HUES64 (cell line): ENCODE results near the gene MPDU1.
A peak's percentile ranks its signal among the peaks of the same experiment; 100 is the strongest.

Experiments
- H3K27ac ChIP-seq: 2 replicates; pipeline ENCODE4 v1.7.0; 2013; ENCODE audit warnings: low read depth, low read length, inconsistent platforms
- H3K27me3 ChIP-seq: 2 replicates; pipeline ENCODE4 v1.6.1; 2013; ENCODE audit warnings: mild to moderate bottlenecking, low read length; ENCODE audit not compliant: insufficient read depth
- H3K36me3 ChIP-seq: 2 replicates; pipeline ENCODE4 v1.6.1; 2013; ENCODE audit warnings: mild to moderate bottlenecking, low read length; ENCODE audit not compliant: insufficient read depth
- H3K4me1 ChIP-seq: 2 replicates; pipeline ENCODE4 v1.6.1; 2013; ENCODE audit warnings: mild to moderate bottlenecking, low read length, moderate library complexity; ENCODE audit not compliant: insufficient read depth
- H3K4me3 ChIP-seq: 2 replicates; pipeline ENCODE4 v1.5.1; 2013; ENCODE audit warnings: mild to moderate bottlenecking, low read length, moderate library complexity
- H3K9ac ChIP-seq: 2 replicates; pipeline ENCODE4 v1.6.1; 2013; ENCODE audit warnings: mild to moderate bottlenecking, low read depth, low read length
- H3K9me3 ChIP-seq: 2 replicates; pipeline ENCODE4 v1.6.1; 2013; ENCODE audit warnings: low read depth, low read length; ENCODE audit not compliant: insufficient read depth
- WGBS: fragments of 150-250, 120-280 bp; methylation state at CpG from one replicate; pipeline ENCODE4 v1.1.7; 2013; ENCODE audit warnings: missing lambda C conversion rate; 5-methylcytosine and 5-hydroxymethylcytosine counted together

The MPDU1 gene

DNA sequence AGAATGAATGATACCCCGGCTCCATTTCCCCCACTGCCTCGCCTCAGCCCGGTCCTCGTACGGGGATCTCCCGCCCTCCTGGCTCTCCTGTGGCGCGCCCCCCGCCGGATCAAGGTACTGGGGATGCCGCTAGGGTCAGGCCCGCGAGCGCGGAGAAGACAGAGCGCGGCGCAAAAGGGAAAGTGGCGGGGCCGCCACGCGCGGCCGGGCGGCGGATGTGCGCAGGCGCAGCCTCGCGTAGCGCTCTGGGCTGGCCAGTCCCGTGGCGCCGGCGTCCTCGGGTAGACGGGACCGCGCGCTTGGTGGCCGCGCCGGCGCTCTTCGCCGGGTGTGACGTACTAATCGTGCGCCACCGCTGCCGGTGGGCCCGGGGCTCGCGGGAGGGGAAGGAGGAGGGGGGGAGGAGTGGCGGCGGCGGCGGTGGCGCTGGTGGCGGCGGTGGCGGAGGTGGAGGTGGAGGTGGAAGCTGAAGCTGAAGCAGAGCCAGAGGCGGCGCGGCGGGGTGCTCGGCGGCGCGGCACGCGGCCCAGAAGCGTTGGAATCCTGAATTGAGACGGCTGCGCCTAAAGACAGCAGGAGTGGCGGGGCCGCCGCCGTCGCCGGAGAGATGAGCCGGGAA, 22.0 kb upstream of the MPDU1 start, which contains the start of gene SENP3:
TSS of gene SENP3 (plus strand) at position 331 of the 619 bp plus-strand sequence. CDS start 1,158 bp downstream, outside the sequence.
- Histone ChIP-seq H3K9me3 (no peaks in the 10 kb centered on the region), H3K4me3 (peak within 1 kb of the TSS; percentile 70), H3K27ac (peak within 1 kb of the TSS; percentile 84), H3K36me3 (peaks cover 30% of the 10 kb centered on the region), H3K4me1 (peaks cover 38% of the 10 kb centered on the region), H3K27me3 (no peaks in the 10 kb centered on the region), H3K9ac (peak within 1 kb of the TSS; percentile 82)
- under 1% methylated on average over 82 of the region's 82 CpGs for WGBS

DNA sequence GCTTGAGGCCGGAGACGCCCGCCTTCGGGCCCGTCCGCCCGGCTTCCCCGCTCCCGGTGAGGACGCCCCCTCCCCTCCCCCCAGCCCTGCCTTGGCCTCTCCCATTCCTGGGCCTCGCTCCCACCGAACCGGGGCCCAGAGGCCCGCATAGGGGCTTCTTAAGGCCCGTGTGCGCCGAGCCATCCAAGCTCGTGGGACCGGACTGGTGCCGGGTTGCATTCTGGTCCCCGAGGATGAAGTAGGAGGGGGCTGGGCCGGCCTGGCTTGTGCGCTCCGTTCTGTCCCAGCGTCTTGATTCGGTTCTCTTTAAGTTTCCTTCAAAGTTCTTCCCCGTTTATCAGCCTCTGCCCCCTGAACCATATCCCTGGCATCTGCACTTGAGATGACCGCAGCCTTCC, 21.4 kb upstream of the MPDU1 start:
- Histone ChIP-seq H3K9me3 (no peaks in the 10 kb centered on the region), H3K4me1 (peaks cover 37% of the 10 kb centered on the region), H3K4me3 (peak overlapping the region; percentile 70), H3K27ac (peak overlapping the region; percentile 71; the same call in 1 of the 2 replicates), H3K27me3 (no peaks in the 10 kb centered on the region), H3K9ac (peak overlapping the region; percentile 82), H3K36me3 (peaks cover 35% of the 10 kb centered on the region)
- WGBS = 1% methylated on average over 28 of the region's 28 CpGs

DNA sequence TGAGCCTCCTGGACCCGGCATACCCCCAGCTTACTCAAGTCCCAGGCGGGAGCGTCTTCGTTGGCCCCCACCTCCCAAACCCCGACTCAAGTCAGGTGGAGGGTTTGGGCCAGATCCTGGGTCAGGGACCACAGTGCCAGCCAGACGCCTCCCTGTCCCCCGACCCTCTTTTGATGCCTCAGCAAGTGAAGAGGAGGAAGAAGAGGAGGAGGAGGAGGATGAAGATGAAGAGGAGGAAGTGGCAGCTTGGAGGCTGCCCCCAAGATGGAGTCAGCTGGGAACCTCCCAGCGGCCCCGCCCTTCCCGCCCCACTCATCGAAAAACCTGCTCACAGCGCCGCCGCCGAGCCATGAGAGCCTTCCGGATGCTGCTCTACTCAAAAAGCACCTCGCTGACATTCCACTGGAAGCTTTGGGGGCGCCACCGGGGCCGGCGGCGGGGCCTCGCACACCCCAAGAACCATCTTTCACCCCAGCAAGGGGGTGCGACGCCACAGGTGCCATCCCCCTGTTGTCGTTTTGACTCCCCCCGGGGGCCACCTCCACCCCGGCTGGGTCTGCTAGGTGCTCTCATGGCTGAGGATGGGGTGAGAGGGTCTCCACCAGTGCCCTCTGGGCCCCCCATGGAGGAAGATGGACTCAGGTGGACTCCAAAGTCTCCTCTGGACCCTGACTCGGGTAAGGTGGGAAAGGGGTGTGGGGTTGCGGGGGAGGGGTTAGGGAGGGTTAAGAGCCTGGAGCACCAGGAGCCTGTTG, 20.4 kb upstream of the MPDU1 start:
- Histone ChIP-seq H3K4me3 (peak overlapping the region; percentile 70), H3K4me1 (peaks cover 26% of the 10 kb centered on the region), H3K27ac (no peak overlapping the region; the same call in 1 of the 2 replicates), H3K9me3 (no peaks in the 10 kb centered on the region), H3K27me3 (no peaks in the 10 kb centered on the region), H3K36me3 (peaks cover 42% of the 10 kb centered on the region), H3K9ac (no peak overlapping the region)
- WGBS = 94% methylated on average over 30 of the region's 30 CpGs

GRCh38 chr17:7569571-7569970, 14.1 kb upstream of the MPDU1 start:
- Histone ChIP-seq H3K4me3 (no peak overlapping the region), H3K4me1 (peaks cover 8% of the 10 kb centered on the region), H3K27me3 (no peaks in the 10 kb centered on the region), H3K27ac (no peak overlapping the region), H3K9me3 (no peaks in the 10 kb centered on the region), H3K36me3 (peaks cover 72% of the 10 kb centered on the region), H3K9ac (no peak overlapping the region)
- WGBS = 97% methylated on average over 5 of the region's 5 CpGs

DNA sequence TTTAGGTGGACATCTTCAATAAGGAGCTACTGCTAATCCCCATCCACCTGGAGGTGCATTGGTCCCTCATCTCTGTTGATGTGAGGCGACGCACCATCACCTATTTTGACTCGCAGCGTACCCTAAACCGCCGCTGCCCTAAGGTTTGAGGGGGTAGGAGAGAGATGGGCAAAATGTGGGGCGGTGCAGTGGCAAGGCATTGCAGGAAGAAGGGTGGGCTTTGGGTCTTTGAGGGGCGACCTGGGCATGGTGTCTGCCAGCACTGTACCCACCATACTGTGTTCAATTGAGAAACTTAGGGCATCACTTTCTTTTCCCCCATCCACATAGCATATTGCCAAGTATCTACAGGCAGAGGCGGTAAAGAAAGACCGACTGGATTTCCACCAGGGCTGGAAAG, 13.3 kb upstream of the MPDU1 start:
- no peak overlapping the region for H3K27ac ChIP-seq
- H3K36me3 ChIP-seq = peaks cover 72% of the 10 kb centered on the region
- no peak overlapping the region for H3K4me3 ChIP-seq
- H3K9me3 ChIP-seq = no peaks in the 10 kb centered on the region
- H3K4me1 ChIP-seq = peaks cover 16% of the 10 kb centered on the region
- H3K27me3 ChIP-seq = no peaks in the 10 kb centered on the region
- H3K9ac ChIP-seq = no peak overlapping the region
- WGBS = 95% methylated on average over 10 of the region's 10 CpGs

- no peaks in the 10 kb centered on the region for H3K27me3 ChIP-seq
- H3K9me3 ChIP-seq = no peaks in the 10 kb centered on the region
- peak overlapping the region; percentile 70 for H3K9ac ChIP-seq
- H3K4me1 ChIP-seq = peaks cover 20% of the 10 kb centered on the region
- WGBS = under 1% methylated on average over 11 of the region's 11 CpGs
- H3K4me3 ChIP-seq = peak overlapping the region; percentile 60
- peaks cover 72% of the 10 kb centered on the region for H3K36me3 ChIP-seq
- H3K27ac ChIP-seq = peak overlapping the region; percentile 67
Observed at GRCh38 chr17:7572338-7572587, 11.4 kb upstream of the MPDU1 start.

DNA sequence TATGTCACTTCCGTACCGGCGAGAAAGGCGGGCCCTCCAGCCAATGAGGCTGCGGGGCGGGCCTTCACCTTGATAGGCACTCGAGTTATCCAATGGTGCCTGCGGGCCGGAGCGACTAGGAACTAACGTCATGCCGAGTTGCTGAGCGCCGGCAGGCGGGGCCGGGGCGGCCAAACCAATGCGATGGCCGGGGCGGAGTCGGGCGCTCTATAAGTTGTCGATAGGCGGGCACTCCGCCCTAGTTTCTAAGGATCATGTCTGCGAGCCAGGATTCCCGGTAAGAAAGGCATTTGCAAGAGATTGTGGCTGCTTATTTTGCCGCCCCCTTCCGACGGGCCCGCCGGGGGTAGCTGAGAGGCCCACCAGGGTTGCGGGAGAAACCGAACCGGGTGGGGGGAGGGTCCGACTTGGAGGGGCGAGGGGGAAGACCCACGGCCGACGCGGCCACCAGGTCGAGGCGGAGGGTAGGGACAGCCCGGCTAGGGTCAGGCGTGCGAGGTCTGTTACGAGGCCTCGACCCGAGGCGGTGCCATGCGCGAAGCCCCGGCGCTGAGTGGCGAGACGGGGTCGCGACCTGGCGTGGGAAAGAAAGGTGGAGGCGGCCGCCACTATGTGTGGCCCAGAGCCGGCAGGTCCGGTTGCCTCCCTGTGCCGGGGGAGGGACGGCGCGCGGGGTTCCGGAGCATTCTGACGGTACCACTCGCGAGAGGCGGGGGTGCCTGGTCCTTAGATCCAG, 10.9 kb upstream of the MPDU1 start:
- no peaks in the 10 kb centered on the region for H3K27me3 ChIP-seq
- WGBS = under 1% methylated on average over 73 of the region's 73 CpGs

DNA sequence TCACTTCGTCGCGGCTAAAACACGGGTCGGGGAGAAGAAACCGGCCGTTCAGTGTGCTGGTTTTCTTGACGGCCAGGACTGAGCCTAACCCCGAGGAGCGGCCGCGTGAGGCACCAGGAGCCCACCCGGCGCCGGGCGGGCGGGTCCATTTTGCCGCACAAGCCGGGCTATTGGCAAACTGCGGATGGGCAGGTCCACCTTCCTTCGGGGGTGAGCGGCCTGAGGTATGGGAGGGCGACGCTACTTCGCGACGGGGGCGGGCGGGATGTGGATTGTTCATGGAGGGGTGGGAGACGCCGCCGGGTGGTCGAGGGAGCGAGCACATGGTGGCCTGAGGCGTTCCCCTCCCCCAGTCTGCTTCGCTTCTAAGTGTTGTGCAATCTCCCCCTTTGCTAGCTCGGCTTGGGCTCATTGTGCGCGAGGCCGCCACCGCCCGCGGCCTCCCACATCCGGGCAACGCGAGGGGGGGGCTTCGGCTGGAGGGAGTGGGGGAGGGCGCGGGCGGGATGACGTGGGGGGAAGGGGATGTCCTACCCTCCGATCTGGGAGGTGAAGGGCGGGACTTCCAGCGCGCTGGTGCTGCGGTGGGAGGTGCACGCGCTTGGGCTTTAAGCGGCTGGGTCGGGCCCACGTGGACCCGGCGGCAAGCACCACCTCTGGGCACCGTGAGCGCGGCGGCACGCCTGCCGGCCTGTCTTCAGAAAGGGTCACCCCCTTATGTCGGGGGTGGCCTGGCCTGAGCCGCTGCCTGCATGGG, 10.2 kb upstream of the MPDU1 start:
- Histone ChIP-seq H3K4me3 (peak overlapping the region; percentile 97), H3K9ac (peak overlapping the region; percentile 100), H3K36me3 (peaks cover 77% of the 10 kb centered on the region), H3K4me1 (peaks cover 20% of the 10 kb centered on the region), H3K27ac (peak overlapping the region; percentile 99), H3K9me3 (no peaks in the 10 kb centered on the region), H3K27me3 (no peaks in the 10 kb centered on the region)
- WGBS = under 1% methylated on average over 71 of the region's 71 CpGs

More for the DNA sequence above, 10.9 kb upstream of the MPDU1 start:
- peak overlapping the region; percentile 100 for H3K9ac ChIP-seq
- H3K4me3 ChIP-seq = peak overlapping the region; percentile 97
- no peaks in the 10 kb centered on the region for H3K9me3 ChIP-seq
- peak overlapping the region; percentile 99 for H3K27ac ChIP-seq
- peaks cover 72% of the 10 kb centered on the region for H3K36me3 ChIP-seq
- H3K4me1 ChIP-seq = peaks cover 20% of the 10 kb centered on the region

DNA sequence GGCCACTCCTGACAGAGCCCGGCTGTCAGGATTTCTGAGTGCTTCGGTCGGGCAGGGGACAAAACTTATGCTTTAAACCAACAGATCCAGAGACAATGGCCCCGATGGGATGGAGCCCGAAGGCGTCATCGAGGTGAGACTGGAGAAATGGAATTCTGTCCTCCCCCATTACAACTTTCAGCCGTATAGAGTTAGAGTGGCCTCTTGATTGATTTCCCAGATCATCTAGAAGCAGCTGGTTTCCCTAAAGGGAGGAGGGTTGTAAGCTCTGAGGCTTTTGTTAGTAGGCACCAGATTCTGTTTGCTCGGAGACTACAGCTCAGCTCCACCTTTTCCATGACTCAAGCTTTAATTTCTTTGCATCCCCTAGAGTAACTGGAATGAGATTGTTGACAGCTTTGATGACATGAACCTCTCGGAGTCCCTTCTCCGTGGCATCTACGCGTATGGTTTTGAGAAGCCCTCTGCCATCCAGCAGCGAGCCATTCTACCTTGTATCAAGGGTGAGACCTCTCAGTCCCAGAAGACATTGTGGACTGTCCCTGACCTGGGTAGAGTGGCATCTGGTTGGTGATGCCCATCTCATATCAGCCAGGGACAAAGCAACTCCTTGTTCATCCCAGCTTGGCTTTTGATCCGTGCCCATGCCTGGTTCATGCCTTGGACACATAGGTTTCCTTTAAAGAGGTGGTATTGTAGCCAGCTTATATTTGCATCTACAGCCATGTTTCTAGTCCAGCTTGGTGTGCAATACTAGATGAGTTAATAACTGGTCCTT, 9.3 kb upstream of the MPDU1 start:
- Histone ChIP-seq H3K4me1 (peaks cover 20% of the 10 kb centered on the region), H3K9ac (peak overlapping the region; percentile 100), H3K36me3 (peaks cover 75% of the 10 kb centered on the region), H3K4me3 (peak overlapping the region; percentile 97), H3K27ac (peak overlapping the region; percentile 99), H3K27me3 (no peaks in the 10 kb centered on the region), H3K9me3 (no peaks in the 10 kb centered on the region)
- WGBS = 41% methylated on average over 14 of the region's 15 CpGs

DNA sequence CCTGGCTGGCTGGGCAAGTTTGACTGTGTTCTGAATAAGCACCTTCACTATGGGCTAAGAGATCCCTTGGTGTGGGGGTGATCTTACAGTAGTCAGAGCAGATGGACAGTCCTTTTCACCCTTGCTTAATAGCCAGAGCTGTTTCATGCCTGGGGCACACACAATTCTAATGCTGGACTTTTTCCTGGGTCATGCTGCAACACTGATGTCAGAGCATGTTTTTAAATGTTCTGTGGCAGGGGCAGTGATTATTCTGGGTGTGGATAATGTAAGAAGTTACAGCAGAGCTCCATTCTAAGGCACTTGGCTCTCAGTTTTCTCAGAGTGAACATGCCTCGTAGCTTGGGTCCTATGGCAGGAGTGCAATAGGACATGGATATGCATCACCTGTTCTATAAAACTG, 8.2 kb upstream of the MPDU1 start:
- Histone ChIP-seq H3K27ac (peak overlapping the region; percentile 99; the same call in 1 of the 2 replicates), H3K4me1 (peaks cover 20% of the 10 kb centered on the region), H3K4me3 (peak overlapping the region; percentile 97; the same call in 1 of the 2 replicates), H3K9me3 (no peaks in the 10 kb centered on the region), H3K27me3 (no peaks in the 10 kb centered on the region), H3K36me3 (peaks cover 64% of the 10 kb centered on the region), H3K9ac (peak overlapping the region; percentile 100; the same call in 1 of the 2 replicates)
- WGBS = 94% methylated on average over 1 of the region's 1 CpG
